ENCODE results near the gene TP63.

The TP63 gene

DNA sequence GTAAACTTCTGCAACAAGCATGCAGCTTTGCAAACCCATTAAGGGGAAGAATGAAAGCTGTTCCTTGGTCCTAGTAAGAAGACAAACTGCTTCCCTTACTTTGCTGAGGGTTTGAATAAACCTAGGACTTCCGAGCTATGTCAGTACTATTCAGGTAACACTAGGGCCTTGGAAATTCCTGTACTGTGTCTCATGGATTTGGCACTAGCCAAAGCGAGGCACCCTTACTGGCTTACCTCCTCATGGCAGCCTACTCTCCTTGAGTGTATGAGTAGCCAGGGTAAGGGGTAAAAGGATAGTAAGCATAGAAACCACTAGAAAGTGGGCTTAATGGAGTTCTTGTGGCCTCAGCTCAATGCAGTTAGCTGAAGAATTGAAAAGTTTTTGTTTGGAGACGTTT, 265.3 kb downstream of the TP63 start:
- no peak for DNase-seq

DNA sequence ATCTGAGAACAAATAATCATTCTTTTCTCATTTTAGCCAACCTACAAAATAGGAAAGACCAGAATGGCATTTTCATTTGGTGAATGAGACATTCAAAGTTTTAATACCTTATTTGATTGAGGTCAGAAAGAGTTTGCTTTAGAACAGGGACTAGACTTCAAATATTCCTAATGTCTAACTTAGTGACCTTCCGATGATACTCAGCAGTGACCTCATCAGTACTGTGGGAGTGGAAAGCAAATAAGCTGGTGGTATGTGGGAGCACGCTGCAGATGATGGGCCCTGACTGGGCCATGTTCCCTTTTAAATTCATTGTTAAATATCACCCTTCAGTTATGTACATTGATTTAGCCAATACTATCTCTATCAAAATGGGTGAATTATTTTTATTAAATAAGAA, 266.2 kb downstream of the TP63 start:
- no peak for DNase-seq

DNA sequence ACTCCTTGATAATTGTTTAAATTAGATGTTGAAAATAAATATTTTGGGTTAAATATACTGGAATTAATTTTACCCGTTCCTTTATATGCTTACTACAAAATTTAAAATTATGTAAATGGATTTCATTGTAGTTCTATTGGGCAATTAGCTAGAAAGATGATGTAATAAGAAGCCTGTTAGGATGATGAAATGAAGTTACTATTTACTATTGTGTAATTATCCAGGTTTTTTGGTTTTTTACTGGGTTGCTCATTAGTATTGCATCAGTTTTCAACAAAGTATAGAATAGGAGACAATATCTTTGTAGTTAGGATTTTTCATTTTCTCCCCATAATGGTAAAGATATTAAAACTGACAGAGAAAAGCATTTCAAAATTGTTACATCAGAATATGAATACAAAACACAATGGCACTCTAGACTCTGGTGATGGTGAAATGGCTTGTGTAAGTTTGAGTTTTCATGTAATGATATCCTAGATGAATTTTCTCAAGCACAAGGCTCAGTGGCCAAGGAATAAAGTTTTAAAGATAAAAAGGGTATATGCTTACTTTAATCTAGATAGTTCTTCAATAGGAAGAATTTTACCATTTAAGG, 267.5 kb downstream of the TP63 start:
- DNase-seq = no peak

DNA sequence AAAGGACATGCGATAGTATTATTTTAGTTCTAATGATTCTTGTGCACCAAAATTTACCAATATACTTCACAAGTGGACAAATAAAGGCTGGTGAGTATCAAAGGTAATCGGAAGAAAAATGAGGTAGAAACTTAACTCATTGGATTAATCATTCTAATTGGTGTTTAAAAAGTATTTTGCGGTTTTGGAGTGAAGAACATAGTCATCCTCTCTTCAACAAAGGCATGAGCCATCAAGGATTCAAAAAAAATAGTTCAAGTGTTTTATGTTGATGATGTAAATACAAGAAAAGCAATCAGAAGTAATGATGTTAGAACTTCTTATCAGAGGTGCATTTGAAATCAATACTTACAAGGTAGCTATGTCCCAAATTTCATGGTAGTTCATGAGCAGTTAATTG, 268.0 kb downstream of the TP63 start:
- no peak for DNase-seq

DNA sequence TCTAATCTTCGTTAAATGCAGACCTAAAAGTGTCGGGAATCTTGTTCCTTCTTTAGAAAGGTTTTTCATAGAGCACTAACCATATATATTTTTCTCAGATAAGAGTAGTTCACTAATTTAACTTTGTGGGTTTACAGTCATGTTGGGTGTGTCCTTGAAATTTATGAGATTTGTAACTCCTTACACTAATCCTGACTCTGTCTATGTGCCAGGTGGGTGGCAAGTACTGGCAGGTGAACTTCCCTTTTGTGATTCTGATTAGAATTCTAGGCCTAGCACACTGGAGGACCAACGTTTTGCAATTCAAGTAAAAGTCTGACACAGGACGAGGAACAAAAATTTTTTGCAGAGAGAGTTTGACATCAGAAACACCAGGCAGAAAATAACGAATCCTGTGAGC, 269.4 kb downstream of the TP63 start:
- DNase-seq = no peak

DNA sequence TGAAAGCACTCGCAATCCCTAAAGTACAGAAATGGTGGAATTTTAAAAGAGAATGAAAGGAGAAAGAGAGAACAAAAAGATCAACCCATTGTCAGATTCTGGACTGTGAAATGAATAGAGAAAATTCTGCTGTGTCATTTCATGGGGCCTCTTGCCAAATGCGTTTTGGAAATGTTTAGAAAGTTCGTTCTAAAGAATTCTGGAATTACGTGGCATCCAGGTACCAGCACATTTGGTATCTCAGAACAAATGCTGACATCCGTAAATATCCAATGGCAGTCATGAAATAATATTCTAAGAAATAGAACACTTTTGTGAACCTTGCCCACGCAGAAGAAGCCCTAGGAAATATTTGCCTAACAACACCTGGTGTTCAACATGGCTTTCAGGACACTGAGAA, 270.3 kb downstream of the TP63 start:
- no peak for DNase-seq

DNA sequence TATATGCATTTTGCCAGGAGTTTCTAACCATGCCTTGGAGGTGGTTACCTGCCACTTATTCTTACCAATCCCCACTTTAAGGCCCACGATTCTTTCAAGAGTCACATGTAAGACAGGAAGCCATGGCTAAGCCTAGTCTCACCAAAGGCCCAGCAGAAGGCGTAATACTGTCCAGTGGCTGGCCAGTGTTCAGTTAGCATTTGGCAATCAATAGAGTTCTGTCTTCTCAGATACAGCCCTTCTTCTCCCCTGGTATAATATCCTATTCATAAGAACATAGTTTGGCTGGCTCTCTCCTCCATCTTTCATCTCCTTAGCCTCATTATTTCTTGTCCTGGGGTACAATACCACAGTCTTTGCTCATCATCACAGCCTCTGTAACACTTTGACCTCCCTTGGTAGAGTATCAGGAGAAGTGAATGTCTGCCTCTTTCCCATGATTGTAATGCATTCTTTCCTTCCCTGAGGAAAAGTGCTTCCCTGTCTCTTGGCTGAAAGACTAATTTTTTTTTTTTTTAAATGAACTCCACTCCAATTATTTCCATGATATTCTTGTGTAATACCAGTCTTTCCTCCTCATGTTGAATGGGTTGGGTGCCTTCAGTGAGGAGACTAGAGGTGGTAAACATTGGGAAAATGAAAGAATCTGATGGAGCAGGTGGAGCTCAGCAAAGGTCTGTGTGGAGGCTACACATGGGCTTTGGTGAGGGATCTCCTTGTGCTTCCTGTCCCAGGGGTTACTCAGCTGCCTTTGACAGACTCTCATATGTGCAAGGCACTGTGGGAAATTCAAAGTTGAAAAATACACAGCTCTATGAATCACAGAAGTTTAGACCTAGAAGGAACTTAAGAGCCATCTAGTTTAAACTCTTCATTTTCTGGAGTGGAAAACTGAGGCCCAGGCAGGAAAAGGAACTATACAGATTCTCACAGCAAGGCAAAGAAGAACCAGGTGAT, 271.3 kb downstream of the TP63 start:
- DNase-seq = no peak

DNA sequence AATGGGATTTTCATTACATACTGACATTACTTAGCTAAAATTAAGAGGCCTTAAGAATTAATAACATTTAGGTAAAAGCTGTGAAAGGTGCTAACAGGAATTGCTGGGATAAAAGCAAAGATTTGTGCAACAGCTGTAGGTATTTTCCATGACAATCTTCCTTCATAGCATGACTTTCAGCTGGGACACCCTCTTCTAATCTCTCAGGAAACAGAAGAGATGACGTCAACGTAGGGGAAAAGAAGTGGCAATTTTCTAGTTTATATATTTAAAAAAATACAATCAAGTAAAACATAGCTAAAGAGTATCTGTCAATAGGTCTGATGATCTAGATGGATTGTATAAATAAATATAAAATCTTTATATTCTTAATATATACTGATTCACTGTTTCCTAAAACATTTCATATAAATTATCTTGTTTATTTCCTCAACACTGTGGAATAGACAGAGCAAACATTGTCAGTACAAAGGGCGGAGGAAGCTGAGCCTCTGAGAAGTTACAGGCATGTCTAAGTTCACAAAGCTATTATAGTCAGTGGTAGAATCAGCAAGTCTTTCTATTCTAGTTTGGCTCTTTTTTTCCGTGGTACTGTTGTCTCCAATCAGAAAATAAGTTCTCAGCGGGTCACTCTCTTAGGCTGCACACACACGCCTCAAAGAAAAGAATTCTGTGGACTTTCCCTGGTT, 272.5 kb downstream of the TP63 start:
- DNase-seq = no peak

DNA sequence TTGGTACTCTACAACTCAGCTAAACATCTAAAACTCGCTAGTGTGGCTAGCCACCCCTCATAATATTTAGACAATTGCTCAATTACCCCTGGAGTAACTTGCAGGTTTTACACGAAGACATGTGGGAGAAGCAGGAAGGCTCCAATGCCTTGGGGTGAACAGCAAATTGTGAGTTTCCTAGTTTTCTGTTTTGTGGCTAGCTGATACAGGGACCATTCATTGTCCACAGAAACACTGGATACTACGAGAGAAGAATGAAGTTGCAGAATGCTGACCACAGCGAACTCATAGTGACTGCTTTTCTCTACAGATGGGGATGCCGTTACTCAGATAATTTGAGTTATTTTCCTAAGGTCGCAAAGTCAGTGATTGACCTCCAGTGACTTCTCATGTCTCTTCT, 276.6 kb downstream of the TP63 start:
- DNase-seq = no peak

DNA sequence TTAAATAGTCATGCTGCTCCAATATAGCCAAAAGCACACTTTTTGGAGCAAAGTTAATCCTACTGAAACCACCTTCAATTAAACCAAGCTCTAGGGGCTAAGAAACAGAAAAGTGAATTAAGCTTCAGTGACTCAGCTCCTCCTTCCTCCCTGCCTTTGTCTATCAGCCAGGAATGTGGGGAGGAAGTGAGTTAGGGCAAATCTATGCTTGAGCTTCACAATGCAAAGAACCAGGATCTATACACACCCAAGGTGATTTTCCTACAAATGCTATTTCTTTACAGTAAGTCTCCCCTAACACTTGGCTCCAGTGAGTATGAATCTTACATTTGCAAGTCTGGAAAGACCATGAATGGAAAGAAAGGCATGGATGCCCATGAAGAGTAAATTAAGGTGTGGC, 277.5 kb downstream of the TP63 start:
- no peak for DNase-seq

DNA sequence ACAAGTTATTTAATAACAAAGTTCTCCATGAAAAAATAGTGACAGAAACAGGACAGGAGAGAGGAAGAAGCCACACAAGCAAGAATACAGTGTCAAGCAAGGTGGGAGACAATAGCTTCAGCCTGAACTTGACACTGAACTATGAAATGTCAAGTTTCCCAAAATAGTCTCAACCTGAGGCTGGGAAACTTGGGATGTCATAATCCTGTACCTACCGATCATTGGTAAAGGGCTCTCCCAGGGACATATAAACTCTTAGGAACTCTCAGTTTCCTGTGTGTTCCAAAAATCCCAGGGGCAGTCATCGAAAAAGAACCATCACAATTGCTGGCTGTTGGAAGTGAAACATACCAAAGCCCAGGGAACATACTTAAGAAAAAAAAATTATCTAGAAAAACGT, 277.9 kb downstream of the TP63 start:
- no peak for DNase-seq

DNA sequence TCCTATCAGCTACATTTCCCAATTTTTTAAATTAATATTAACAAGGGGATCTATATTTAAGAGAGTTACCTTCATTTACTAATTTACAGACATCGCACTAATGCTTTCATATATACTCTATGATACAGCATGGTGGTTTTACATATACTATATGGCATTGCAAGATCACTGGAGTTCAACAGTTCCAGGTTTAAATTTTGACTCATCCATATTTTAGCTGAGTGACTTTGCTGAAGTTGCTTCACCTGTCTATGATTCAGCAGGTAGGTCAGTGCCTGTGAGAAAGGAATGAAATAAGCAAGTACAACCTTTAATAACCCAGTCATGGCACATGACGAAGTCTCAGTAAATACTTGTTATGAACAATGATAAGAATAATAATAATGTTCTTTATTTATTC, 278.4 kb downstream of the TP63 start:
- DNase-seq = no peak

DNA sequence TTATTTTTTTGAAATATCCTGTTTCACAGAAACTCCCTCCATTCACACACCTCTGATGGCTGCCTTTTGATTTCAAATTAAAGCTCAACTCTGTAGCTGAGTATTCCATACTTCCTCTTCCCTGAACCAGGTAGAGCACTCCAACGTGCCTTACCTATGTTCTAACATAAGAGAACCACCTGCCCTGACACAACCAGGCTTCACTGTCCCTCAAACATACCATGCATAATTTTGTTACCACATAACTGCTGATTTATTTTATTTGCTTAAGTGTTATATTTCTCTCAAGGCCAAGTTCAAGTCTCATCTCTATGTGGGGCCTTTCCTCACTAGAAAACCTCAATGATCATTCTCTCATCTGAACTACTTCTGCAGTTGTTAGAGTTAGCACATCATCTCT, 279.8 kb downstream of the TP63 start:
- no peak for DNase-seq

DNA sequence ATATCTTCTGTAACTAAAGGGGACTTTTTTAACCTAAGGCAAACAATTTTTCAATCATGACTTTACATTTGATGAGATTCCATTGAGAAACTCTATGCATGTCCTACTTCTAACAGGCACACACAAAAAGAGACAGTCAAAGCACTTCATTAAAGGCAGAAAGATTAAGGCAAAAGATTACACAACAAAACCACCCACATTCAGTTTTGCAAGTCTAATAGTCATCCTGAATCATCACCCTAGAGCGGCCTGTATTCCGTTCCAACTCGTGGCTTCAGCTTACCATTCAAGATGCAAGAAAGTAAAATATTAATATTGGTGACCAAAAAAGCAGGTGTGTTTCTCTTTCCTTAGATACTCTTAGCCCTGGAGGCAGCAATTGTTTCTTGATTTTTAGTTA, 283.6 kb downstream of the TP63 start:
- DNase-seq = no peak

DNA sequence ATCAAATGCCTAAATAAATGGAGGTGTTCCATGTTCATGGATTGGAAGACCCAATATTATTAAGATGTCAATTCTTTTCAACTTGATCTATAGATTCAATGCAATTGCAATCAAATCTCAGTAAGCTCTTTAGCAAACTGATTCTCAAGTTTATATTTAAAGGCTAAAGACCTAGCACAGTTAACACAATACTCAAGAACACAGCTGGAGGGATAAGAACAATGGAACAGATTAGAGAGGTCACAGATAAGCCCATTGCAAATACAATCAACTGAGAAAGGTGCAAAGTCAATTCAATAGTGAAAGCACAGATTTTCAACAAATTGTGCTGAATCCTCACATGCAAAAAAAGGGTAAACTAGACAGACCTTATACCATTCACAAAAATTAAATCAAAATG, 290.6 kb downstream of the TP63 start:
- no peak for DNase-seq

DNA sequence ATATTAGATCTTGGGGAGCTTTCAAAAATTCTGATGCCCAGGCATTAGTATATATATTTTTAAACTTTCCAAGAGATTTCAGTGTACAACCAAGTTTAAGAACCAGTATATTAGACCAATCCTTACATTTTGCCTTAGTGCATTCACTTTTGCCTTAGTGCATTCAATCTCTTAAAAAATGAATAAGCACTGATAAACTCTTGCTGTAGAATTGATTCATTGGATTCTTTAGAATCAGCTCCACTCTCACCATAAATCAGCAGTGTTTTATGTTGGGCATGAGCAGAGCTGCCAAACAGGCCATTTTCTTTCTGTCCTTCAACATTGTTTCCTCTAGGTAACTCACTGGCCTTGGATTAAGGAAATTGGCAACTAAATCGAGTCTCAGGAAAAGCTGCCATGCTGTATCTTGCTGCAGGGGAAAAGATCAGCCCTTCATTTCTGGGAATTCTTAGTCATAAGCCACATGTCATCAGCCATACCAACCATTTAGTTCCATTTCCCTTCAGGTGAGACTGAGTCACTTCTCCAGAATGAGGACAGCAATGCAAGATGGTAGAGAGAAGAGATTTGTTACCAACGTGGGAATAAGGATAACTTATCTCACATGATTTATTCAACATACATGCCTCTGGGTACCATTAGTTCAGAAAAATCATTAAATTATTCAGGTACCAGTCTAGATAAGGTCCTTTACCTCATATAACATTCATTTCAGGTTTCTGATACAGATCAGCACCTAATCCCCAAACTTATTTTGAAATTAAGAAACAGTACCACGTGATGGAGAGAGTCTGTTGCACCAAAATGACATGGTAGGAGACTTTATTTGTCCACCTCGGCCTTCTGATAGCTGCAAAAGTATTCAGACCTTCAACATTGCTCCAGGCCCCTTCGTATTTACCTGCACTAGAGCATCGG, 297.0 kb downstream of the TP63 start:
- no peak for DNase-seq

DNA sequence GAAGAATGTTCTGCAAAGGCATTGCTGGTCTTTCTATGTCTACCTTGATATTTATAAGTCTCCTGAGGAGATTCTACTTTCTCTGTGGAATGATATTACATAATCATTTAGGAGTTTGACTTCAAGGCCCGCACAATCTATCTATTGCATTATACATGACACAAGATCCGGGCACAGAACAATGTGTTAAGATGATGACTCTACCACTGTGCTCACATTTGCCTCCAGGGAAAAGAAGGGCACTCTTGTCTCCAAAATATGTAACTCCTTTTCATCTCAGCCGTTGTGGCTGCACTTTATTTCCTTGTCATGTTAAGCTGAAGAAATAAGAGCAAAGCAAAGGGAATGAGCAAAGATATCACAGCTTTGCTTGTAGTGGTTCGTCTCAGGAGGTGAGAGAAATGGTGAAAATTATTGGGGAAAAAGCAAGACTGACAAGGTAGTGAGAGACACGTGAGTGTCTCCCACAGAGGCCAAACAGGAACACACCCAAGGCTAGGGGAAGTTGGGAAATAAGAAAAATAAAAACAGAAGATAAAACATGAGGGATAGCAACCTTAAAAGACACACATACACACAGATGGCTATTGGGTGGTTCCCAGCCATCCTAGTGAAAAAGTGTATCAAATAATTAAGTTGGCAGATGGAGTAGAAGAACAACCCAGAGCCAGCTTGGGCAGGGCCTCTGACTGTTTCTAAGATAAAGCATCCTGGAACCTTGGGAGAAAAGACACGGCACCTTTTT, 305.2 kb downstream of the TP63 start:
- peak; percentile 37 for DNase-seq

DNA sequence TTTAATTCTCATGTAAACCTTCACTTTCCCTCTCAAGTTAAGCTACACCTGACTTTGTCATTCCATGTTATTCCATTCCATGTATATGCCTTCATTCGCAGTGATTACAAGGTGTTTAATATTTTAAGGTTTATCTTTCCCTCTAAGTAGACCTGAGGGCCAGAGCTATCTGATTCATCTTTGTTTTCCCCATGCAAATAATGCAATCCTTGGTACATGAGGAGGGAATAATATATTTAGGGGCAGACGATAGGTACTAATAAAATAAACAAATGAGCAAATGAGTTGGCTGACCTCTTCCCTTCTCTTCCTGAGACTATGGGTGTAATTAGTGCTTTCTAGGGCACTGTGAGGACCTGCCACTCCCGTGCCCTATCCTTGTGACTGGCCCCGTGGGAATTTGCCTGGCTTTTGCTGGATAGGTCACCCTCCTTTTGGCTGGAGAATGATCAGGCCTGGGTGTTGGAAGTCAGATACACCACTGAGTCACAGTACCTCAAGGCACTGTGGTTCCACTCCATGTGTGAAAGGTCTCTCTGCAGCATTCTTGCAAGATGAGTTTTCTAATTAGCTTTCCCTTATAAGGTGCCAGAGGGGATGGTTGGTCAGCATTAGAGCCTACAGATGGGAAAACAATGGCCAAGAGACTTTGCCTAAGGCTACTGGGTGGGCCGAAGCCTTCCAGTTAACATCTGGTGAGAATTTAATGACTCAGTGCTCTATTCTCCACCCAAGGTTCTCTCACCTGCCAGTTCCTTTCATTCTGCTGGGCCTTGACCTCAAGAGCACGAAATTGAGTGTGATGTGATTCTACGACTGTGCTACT, 306.3 kb downstream of the TP63 start:
- DNase-seq = no peak

DNA sequence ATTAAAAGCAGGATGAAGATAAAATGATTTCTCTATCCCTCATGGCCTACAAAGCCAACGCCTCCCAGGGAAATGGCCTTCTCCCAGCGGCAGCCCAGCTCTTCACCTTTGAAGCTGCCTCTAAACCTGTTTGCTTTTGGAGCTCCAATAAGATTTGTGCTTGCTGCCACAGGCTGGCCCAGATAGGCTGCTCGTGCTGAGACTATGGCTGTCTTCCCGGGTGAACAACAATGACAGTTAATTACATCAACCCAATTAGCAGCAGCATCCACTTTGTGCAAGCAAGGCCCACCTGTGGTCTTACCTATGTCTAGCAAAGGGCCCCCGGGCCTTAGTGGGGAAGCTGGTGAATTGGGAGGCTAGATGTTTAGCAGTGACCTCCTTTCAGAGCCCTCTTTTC, 309.9 kb downstream of the TP63 start:
- DNase-seq = no peak

DNA sequence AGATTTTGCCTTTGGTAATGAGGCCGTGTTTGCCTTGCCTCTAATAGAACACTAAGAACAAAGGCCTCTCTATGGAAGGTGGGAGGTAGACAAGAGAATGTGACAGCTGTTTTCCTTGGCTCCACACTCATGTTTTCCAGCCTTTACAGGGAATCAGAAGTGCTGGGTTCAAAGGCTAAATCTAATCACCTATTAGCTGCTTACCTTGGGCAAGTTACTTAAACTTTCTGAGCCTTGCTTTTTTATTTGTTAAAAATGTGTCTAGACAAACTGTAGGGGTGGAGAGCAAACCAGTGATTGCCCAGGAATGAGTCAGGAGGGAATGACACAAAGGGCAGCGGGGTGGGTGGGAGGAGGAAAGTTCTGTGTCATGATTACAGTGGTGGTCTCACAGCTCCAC, 310.5 kb downstream of the TP63 start:
- no peak for DNase-seq

DNA sequence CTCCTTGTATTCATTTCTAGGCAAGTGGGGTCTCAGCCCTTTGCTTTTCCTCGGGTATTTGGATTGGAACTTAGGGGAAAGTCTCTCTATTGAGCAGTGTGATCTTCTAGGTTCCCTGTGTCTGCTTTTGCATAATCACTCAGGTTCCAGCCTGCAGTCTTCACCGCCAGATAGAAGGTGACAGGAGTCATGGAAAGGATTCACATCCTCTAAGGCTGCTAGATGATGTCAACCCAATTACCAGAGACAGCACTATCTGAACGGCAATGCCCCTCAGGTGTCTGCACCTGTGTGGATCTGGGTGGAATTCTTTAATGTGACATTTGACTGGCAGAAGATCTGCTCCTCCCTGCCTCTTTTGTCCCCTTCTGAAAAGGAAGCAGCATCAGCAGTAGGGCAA, 311.8 kb downstream of the TP63 start:
- no peak for DNase-seq

Measured in NCI-H1694 treated with DMSO at 0.1 percent for 48 hours (cell line).